K562 (cell line): ENCODE data around the gene MAGI2. TPM values are rescaled to one million over a fixed set of nuclear protein-coding genes. Genes with fewer than 3 reads are reported as not detected.

ENCODE experiments used
- CEBPG ChIP-seq, 3 experiments: fragments of 200-800 bp in 1 of 3; sonication (Bioruptor generic) in 1 of 3; sonication (generic) in 1 of 3; formaldehyde crosslinking in 1 of 3; IDR thresholded peaks in 2 of 3; conservative IDR thresholded peaks in 1 of 3; 2 replicates each; pipeline versions ENCODE4 v1.6.1 to v1.8.0; 2016 to 2022; ENCODE audit warnings: missing compliant biosample characterization in 2 of 3, missing genetic modification characterization in 2 of 3, mild to moderate bottlenecking in 1 of 3, missing genetic modification reagents in 1 of 3
- KLF10 ChIP-seq: fragments of 250-450 bp; sonication (Bioruptor Pico); IDR thresholded peaks from 2 replicates; pipeline ENCODE4 v1.6.1; 2021; ENCODE audit warnings: matching md5 sums
- STAT6 ChIP-seq: sonication (generic); formaldehyde crosslinking; IDR thresholded peaks from 2 replicates; pipeline ENCODE4 v1.8.1; 2023; ENCODE audit warnings: mild to moderate bottlenecking, missing genetic modification reagents
- ZBTB11 ChIP-seq, 3 experiments: fragments of 200-800 bp in 1 of 3; fragments of 250-450 bp in 1 of 3; fragments of 450-650 bp in 1 of 3; sonication (Bioruptor Pico) in 1 of 3; sonication (Bioruptor generic) in 1 of 3; formaldehyde crosslinking in 1 of 3; IDR thresholded peaks; 2 replicates each; pipeline versions ENCODE4 v1.6.1 to v1.8.0; 2016 to 2022; ENCODE audit warnings: mild to moderate bottlenecking in 2 of 3, missing genetic modification characterization in 2 of 3, missing compliant biosample characterization in 1 of 3, moderate library complexity in 1 of 3
- ZNF318 ChIP-seq, 2 experiments: fragments of 450-650 bp; IDR thresholded peaks; 2 replicates each; pipeline ENCODE4 v1.6.1; 2016; ENCODE audit warnings: mild to moderate bottlenecking in 2 of 2, borderline replicate concordance in 1 of 2, low read depth in 1 of 2, moderate library complexity in 1 of 2
- ZNF324 ChIP-seq: fragments of 250-450 bp; sonication (Bioruptor Pico); IDR thresholded peaks from 2 replicates; pipeline ENCODE4 v1.4.0; 2020; ENCODE audit warnings: mild to moderate bottlenecking
- polyA plus RNA-seq, 8 experiments: library from polyadenylated mRNA; depleted of rRNA in 4 of 8; stranded (reverse) in 5 of 8; unstranded in 3 of 8; fragments of >200 nt; fragmentation: Nextera tagmentation in 2 of 8; fragmentation: Illumina TruSeq in 1 of 8; extraction: Ambion mirVana in 2 of 8; extraction: Trizol in 1 of 8; gene quantifications; 2 replicates each; pipeline versions ENCODE4 v1.2.1 to v1.2.3, GENCODE V29; 2011 to 2014; ENCODE audit warnings: inconsistent platforms in 1 of 8, missing spikeins in 1 of 8
- total RNA-seq, 7 experiments: library from RNA; depleted of rRNA in 6 of 7; stranded (reverse); fragments of >200 nt in 6 of 7; fragmentation: Illumina TruSeq in 2 of 7; extraction: Trizol in 2 of 7; gene quantifications; 2 replicates each; pipeline versions ENCODE4 v1.2.1 to v1.2.3, GENCODE V29; 2011 to 2021; ENCODE audit warnings: low replicate concordance in 1 of 7

The MAGI2 gene
- total and polyA plus RNA-seq, 9 of the 15 experiments (the other 6 are each of a cell fraction or from before 2014, with no cell fraction given): 0.27 to 1.4 (median 0.70) TPM

- TF ChIP-seq ZNF318 (IDR thresholded peaks at IDR 0.05; ENCODE audit: borderline replicate concordance in 1 of 2, low read depth in 1 of 2): no peak
- TF ChIP-seq KLF10 (CRISPR knock-in tag): no peak
- no peak for TF ChIP-seq ZNF324 (CRISPR knock-in tag)
- TF ChIP-seq STAT6 (CRISPR knock-in tag): no peak
- no peak for TF ChIP-seq ZBTB11 (CRISPR knock-in tag; IDR thresholded peaks at IDR 0.05)
- TF ChIP-seq CEBPG (CRISPR knock-in tag; IDR thresholded peaks at IDR 0.05): no peak
- no peak for TF ChIP-seq CEBPG (tag; conservative IDR thresholded peaks at IDR 0.05 in 1 of 2, IDR thresholded peaks at IDR 0.05 in 1 of 2)
- TF ChIP-seq, all 486 proteins: peak for 0
These were observed 1174.4 kb downstream of the MAGI2 start (continued) for GRCh38 chr7:78279032-78279431.
